Measurements from ENCODE around the gene PTPRT.

PTPRT gene

GRCh38 chr20:42739683-42740082 is 450.0 kb downstream of the PTPRT start:
- Histone ChIP-seq H3K27ac (no peak overlapping the region), H3K4me3 (no peak overlapping the region), H3K36me3 (ENCODE audit: insufficient read depth, low read length) (no peaks in the 10 kb centered on the region), H3K9ac (ENCODE audit: insufficient read length) (no peak overlapping the region), H3K9me3 (ENCODE audit: low read depth, low read length) (no peaks in the 10 kb centered on the region)
- no peak for DNase-seq (ENCODE audit: low read depth, low spot score)
- TF ChIP-seq EZH2 (IDR thresholded peaks at IDR 0.05) (no peak), FOXP2 (optimal IDR thresholded peaks at IDR 0.05; ENCODE audit: control extremely low read depth, extremely low read length, insufficient read depth) (no peak), POLR2AphosphoS5 (IDR thresholded peaks at IDR 0.05; ENCODE audit: borderline replicate concordance, low read depth, low read length) (no peak)

GRCh38 chr20:42735539-42735938 is 454.2 kb downstream of the PTPRT start:
- Histone ChIP-seq H3K27ac (no peak overlapping the region), H3K4me3 (no peak overlapping the region), H3K36me3 (ENCODE audit: insufficient read depth, low read length) (no peaks in the 10 kb centered on the region), H3K9ac (ENCODE audit: insufficient read length) (no peak overlapping the region), H3K9me3 (ENCODE audit: low read depth, low read length) (no peaks in the 10 kb centered on the region)
- TF ChIP-seq POLR2AphosphoS5 (IDR thresholded peaks at IDR 0.05; ENCODE audit: borderline replicate concordance, low read depth, low read length) (no peak), FOXP2 (optimal IDR thresholded peaks at IDR 0.05; ENCODE audit: control extremely low read depth, extremely low read length, insufficient read depth) (no peak), EZH2 (IDR thresholded peaks at IDR 0.05) (no peak)
- no peak for DNase-seq (ENCODE audit: low read depth, low spot score)

GRCh38 chr20:42734660-42735368 is 454.9 kb downstream of the PTPRT start:
- H3K36me3 ChIP-seq (ENCODE audit: insufficient read depth, low read length): no peaks in the 10 kb centered on the region
- no peak overlapping the region for H3K4me3 ChIP-seq
- no peak overlapping the region for H3K9ac ChIP-seq (ENCODE audit: insufficient read length)
- H3K27ac ChIP-seq: no peak overlapping the region
- no peaks in the 10 kb centered on the region for H3K9me3 ChIP-seq (ENCODE audit: low read depth, low read length)
- TF ChIP-seq FOXP2 (optimal IDR thresholded peaks at IDR 0.05; ENCODE audit: control extremely low read depth, extremely low read length, insufficient read depth) (no peak), POLR2AphosphoS5 (IDR thresholded peaks at IDR 0.05; ENCODE audit: borderline replicate concordance, low read depth, low read length) (no peak), EZH2 (IDR thresholded peaks at IDR 0.05) (no peak)
- no peak for DNase-seq (ENCODE audit: low read depth, low spot score)

GRCh38 chr20:42721923-42722322 is 467.8 kb downstream of the PTPRT start:
- Histone ChIP-seq H3K4me3 (no peak overlapping the region), H3K36me3 (ENCODE audit: insufficient read depth, low read length) (no peaks in the 10 kb centered on the region), H3K9me3 (ENCODE audit: low read depth, low read length) (no peaks in the 10 kb centered on the region), H3K27ac (no peak overlapping the region), H3K9ac (ENCODE audit: insufficient read length) (no peak overlapping the region)
- TF ChIP-seq FOXP2 (optimal IDR thresholded peaks at IDR 0.05; ENCODE audit: control extremely low read depth, extremely low read length, insufficient read depth) (no peak), POLR2AphosphoS5 (IDR thresholded peaks at IDR 0.05; ENCODE audit: borderline replicate concordance, low read depth, low read length) (no peak), EZH2 (IDR thresholded peaks at IDR 0.05) (no peak)
- no peak for DNase-seq (ENCODE audit: low read depth, low spot score)

- H3K9ac ChIP-seq (ENCODE audit: insufficient read length): no peak overlapping the region
- TF ChIP-seq EZH2 (IDR thresholded peaks at IDR 0.05) (no peak), POLR2AphosphoS5 (IDR thresholded peaks at IDR 0.05; ENCODE audit: borderline replicate concordance, low read depth, low read length) (no peak), FOXP2 (optimal IDR thresholded peaks at IDR 0.05; ENCODE audit: control extremely low read depth, extremely low read length, insufficient read depth) (no peak)
- H3K9me3 ChIP-seq (ENCODE audit: low read depth, low read length): no peaks in the 10 kb centered on the region
- H3K27ac ChIP-seq: no peak overlapping the region
- no peak overlapping the region for H3K4me3 ChIP-seq
- no peak for DNase-seq (ENCODE audit: low read depth, low spot score)
- H3K36me3 ChIP-seq (ENCODE audit: insufficient read depth, low read length): no peaks in the 10 kb centered on the region
These were observed 475.2 kb downstream of the PTPRT start for GRCh38 chr20:42714298-42715141.

GRCh38 chr20:42708266-42708665 is 481.4 kb downstream of the PTPRT start:
- TF ChIP-seq FOXP2 (optimal IDR thresholded peaks at IDR 0.05; ENCODE audit: control extremely low read depth, extremely low read length, insufficient read depth) (no peak), EZH2 (IDR thresholded peaks at IDR 0.05) (no peak), POLR2AphosphoS5 (IDR thresholded peaks at IDR 0.05; ENCODE audit: borderline replicate concordance, low read depth, low read length) (no peak)
- no peak overlapping the region for H3K4me3 ChIP-seq
- no peak overlapping the region for H3K27ac ChIP-seq
- no peak overlapping the region for H3K9ac ChIP-seq (ENCODE audit: insufficient read length)
- no peak for DNase-seq (ENCODE audit: low read depth, low spot score)
- H3K36me3 ChIP-seq (ENCODE audit: insufficient read depth, low read length): no peaks in the 10 kb centered on the region
- no peaks in the 10 kb centered on the region for H3K9me3 ChIP-seq (ENCODE audit: low read depth, low read length)

- no peak overlapping the region for H3K9ac ChIP-seq (ENCODE audit: insufficient read length)
- H3K36me3 ChIP-seq (ENCODE audit: insufficient read depth, low read length): no peaks in the 10 kb centered on the region
- no peaks in the 10 kb centered on the region for H3K9me3 ChIP-seq (ENCODE audit: low read depth, low read length)
- no peak overlapping the region for H3K27ac ChIP-seq
- no peak overlapping the region for H3K4me3 ChIP-seq
- no peak for TF ChIP-seq EZH2 (IDR thresholded peaks at IDR 0.05)
- TF ChIP-seq POLR2AphosphoS5 (IDR thresholded peaks at IDR 0.05; ENCODE audit: borderline replicate concordance, low read depth, low read length): no peak
- TF ChIP-seq FOXP2 (optimal IDR thresholded peaks at IDR 0.05; ENCODE audit: control extremely low read depth, extremely low read length, insufficient read depth): no peak
- DNase-seq (ENCODE audit: low read depth, low spot score): no peak
These were observed 482.9 kb downstream of the PTPRT start for GRCh38 chr20:42706759-42707158.

- TF ChIP-seq EZH2 (IDR thresholded peaks at IDR 0.05) (no peak), FOXP2 (optimal IDR thresholded peaks at IDR 0.05; ENCODE audit: control extremely low read depth, extremely low read length, insufficient read depth) (no peak), POLR2AphosphoS5 (IDR thresholded peaks at IDR 0.05; ENCODE audit: borderline replicate concordance, low read depth, low read length) (no peak)
- H3K9ac ChIP-seq (ENCODE audit: insufficient read length): no peak overlapping the region
- no peak overlapping the region for H3K4me3 ChIP-seq
- H3K9me3 ChIP-seq (ENCODE audit: low read depth, low read length): no peaks in the 10 kb centered on the region
- DNase-seq (ENCODE audit: low read depth, low spot score): no peak
- H3K36me3 ChIP-seq (ENCODE audit: insufficient read depth, low read length): no peaks in the 10 kb centered on the region
- no peak overlapping the region for H3K27ac ChIP-seq
These were observed 484.2 kb downstream of the PTPRT start for GRCh38 chr20:42705550-42705949.
